Measurements from ENCODE around the gene PIEZO2.

DNA sequence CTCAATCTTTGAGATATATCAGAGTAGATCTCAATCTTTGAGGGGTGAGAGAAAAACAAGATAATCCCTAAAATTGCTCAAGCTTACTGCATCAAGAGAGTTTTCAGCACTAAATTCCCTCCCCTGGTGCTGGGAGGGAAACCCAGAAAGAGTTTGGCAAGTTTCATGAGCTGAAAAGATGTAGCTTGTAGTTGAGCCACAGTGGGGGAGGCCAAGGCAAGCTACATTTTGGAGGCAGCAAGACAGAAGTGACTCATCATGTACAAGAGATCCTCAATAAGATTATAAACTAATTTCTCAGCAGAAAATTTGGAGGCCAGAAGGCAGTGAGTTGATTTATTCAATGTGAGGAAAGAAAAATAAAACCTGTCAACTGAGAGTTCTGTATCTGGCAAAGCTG lies 308.2 kb downstream of the PIEZO2 start:
- TF ChIP-seq TCF7L2 (IDR thresholded peaks at IDR 0.05; ENCODE audit: borderline replicate concordance, low read depth, low read length) (no peak), SP2 (tag by site-specific recombination; IDR thresholded peaks at IDR 0.05) (no peak), ZNF530 (tag by site-specific recombination; IDR thresholded peaks at IDR 0.05; ENCODE audit: low read depth) (no peak), HOXA7 (CRISPR knock-in tag; IDR thresholded peaks at IDR 0.05; ENCODE audit: borderline replicate concordance) (no peak), ZNF140 (tag by site-specific recombination; IDR thresholded peaks at IDR 0.05) (no peak), ZNF174 (tag by site-specific recombination; IDR thresholded peaks at IDR 0.05) (no peak)
- TF ChIP-seq, protein P1, sequence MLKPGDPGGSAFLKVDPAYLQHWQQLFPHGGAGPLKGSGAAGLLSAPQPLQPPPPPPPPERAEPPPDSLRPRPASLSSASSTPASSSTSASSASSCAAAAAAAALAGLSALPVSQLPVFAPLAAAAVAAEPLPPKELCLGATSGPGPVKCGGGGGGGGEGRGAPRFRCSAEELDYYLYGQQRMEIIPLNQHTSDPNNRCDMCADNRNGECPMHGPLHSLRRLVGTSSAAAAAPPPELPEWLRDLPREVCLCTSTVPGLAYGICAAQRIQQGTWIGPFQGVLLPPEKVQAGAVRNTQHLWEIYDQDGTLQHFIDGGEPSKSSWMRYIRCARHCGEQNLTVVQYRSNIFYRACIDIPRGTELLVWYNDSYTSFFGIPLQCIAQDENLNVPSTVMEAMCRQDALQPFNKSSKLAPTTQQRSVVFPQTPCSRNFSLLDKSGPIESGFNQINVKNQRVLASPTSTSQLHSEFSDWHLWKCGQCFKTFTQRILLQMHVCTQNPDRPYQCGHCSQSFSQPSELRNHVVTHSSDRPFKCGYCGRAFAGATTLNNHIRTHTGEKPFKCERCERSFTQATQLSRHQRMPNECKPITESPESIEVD (tag by site-specific recombination; IDR thresholded peaks at IDR 0.05) = no peak
- TF ChIP-seq, protein P2, sequence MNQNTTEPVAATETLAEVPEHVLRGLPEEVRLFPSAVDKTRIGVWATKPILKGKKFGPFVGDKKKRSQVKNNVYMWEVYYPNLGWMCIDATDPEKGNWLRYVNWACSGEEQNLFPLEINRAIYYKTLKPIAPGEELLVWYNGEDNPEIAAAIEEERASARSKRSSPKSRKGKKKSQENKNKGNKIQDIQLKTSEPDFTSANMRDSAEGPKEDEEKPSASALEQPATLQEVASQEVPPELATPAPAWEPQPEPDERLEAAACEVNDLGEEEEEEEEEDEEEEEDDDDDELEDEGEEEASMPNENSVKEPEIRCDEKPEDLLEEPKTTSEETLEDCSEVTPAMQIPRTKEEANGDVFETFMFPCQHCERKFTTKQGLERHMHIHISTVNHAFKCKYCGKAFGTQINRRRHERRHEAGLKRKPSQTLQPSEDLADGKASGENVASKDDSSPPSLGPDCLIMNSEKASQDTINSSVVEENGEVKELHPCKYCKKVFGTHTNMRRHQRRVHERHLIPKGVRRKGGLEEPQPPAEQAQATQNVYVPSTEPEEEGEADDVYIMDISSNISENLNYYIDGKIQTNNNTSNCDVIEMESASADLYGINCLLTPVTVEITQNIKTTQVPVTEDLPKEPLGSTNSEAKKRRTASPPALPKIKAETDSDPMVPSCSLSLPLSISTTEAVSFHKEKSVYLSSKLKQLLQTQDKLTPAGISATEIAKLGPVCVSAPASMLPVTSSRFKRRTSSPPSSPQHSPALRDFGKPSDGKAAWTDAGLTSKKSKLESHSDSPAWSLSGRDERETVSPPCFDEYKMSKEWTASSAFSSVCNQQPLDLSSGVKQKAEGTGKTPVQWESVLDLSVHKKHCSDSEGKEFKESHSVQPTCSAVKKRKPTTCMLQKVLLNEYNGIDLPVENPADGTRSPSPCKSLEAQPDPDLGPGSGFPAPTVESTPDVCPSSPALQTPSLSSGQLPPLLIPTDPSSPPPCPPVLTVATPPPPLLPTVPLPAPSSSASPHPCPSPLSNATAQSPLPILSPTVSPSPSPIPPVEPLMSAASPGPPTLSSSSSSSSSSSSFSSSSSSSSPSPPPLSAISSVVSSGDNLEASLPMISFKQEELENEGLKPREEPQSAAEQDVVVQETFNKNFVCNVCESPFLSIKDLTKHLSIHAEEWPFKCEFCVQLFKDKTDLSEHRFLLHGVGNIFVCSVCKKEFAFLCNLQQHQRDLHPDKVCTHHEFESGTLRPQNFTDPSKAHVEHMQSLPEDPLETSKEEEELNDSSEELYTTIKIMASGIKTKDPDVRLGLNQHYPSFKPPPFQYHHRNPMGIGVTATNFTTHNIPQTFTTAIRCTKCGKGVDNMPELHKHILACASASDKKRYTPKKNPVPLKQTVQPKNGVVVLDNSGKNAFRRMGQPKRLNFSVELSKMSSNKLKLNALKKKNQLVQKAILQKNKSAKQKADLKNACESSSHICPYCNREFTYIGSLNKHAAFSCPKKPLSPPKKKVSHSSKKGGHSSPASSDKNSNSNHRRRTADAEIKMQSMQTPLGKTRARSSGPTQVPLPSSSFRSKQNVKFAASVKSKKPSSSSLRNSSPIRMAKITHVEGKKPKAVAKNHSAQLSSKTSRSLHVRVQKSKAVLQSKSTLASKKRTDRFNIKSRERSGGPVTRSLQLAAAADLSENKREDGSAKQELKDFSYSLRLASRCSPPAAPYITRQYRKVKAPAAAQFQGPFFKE (tag by site-specific recombination; IDR thresholded peaks at IDR 0.05; ENCODE audit: borderline replicate concordance) = no peak
- TF ChIP-seq, protein P3, sequence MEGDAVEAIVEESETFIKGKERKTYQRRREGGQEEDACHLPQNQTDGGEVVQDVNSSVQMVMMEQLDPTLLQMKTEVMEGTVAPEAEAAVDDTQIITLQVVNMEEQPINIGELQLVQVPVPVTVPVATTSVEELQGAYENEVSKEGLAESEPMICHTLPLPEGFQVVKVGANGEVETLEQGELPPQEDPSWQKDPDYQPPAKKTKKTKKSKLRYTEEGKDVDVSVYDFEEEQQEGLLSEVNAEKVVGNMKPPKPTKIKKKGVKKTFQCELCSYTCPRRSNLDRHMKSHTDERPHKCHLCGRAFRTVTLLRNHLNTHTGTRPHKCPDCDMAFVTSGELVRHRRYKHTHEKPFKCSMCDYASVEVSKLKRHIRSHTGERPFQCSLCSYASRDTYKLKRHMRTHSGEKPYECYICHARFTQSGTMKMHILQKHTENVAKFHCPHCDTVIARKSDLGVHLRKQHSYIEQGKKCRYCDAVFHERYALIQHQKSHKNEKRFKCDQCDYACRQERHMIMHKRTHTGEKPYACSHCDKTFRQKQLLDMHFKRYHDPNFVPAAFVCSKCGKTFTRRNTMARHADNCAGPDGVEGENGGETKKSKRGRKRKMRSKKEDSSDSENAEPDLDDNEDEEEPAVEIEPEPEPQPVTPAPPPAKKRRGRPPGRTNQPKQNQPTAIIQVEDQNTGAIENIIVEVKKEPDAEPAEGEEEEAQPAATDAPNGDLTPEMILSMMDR (tag by site-specific recombination; IDR thresholded peaks at IDR 0.05) = no peak
- TF ChIP-seq, protein P4, sequence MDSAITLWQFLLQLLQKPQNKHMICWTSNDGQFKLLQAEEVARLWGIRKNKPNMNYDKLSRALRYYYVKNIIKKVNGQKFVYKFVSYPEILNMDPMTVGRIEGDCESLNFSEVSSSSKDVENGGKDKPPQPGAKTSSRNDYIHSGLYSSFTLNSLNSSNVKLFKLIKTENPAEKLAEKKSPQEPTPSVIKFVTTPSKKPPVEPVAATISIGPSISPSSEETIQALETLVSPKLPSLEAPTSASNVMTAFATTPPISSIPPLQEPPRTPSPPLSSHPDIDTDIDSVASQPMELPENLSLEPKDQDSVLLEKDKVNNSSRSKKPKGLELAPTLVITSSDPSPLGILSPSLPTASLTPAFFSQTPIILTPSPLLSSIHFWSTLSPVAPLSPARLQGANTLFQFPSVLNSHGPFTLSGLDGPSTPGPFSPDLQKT (IDR thresholded peaks at IDR 0.05; ENCODE audit: borderline replicate concordance, low read depth, low read length) = no peak
- TF ChIP-seq, protein P5, sequence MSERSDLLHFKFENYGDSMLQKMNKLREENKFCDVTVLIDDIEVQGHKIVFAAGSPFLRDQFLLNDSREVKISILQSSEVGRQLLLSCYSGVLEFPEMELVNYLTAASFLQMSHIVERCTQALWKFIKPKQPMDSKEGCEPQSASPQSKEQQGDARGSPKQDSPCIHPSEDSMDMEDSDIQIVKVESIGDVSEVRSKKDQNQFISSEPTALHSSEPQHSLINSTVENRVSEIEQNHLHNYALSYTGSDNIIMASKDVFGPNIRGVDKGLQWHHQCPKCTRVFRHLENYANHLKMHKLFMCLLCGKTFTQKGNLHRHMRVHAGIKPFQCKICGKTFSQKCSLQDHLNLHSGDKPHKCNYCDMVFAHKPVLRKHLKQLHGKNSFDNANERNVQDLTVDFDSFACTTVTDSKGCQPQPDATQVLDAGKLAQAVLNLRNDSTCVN (tag by site-specific recombination; optimal IDR thresholded peaks at IDR 0.05) = no peak
- TF ChIP-seq, protein P6, sequence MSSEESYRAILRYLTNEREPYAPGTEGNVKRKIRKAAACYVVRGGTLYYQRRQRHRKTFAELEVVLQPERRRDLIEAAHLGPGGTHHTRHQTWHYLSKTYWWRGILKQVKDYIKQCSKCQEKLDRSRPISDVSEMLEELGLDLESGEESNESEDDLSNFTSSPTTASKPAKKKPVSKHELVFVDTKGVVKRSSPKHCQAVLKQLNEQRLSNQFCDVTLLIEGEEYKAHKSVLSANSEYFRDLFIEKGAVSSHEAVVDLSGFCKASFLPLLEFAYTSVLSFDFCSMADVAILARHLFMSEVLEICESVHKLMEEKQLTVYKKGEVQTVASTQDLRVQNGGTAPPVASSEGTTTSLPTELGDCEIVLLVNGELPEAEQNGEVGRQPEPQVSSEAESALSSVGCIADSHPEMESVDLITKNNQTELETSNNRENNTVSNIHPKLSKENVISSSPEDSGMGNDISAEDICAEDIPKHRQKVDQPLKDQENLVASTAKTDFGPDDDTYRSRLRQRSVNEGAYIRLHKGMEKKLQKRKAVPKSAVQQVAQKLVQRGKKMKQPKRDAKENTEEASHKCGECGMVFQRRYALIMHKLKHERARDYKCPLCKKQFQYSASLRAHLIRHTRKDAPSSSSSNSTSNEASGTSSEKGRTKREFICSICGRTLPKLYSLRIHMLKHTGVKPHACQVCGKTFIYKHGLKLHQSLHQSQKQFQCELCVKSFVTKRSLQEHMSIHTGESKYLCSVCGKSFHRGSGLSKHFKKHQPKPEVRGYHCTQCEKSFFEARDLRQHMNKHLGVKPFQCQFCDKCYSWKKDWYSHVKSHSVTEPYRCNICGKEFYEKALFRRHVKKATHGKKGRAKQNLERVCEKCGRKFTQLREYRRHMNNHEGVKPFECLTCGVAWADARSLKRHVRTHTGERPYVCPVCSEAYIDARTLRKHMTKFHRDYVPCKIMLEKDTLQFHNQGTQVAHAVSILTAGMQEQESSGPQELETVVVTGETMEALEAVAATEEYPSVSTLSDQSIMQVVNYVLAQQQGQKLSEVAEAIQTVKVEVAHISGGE (tag by site-specific recombination; conservative IDR thresholded peaks at IDR 0.05; ENCODE audit: low read depth) = no peak
